Astrocyte of the cerebellum (primary cell): ENCODE measurements around the gene FAM98C.

Source experiments
- DNase-seq: peaks from one replicate; pipeline ENCODE4 v3.0.0-alpha.2; 2011; ENCODE audit warnings: low read depth
- H3K4me3 ChIP-seq: 2 replicates; pipeline ENCODE4 v1.5.1; 2011; ENCODE audit warnings: mild to moderate bottlenecking, low read depth, low read length, moderate library complexity
- in situ Hi-C: cut with HindIII; loops from 2 replicates; pipeline ENCODE4 v1.10.0; 2017; ENCODE audit warnings: low sequenced_read_pairs
- TF ChIP-seq, protein P1 (sequence below): IDR thresholded peaks from 2 replicates; pipeline ENCODE4 v1.5.1; 2012; ENCODE audit warnings: low read length, low read depth, moderate library complexity, mild to moderate bottlenecking; ENCODE audit errors: missing control alignments

FAM98C gene

DNA sequence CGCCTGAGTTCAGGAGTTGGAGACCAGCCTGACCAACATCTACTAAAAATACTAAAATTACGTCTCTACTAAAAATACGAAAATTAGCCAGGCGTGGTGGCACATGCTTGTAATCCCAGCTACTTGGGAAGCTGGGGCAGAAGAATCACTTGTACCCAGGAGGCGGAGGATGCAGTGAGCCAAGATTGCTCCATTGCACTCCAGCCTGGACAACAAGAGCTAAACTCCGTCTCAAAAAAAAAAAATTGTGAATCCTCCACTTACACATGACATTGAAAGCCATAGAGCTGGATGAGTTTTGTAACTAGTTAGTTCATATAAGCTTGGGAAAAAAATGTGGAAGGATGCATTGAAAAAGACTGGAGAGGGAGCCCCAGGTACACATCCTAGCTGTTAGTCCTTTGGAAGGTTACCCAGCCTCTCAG lies 29.0 kb upstream of the FAM98C start:
- TF ChIP-seq, protein P1, sequence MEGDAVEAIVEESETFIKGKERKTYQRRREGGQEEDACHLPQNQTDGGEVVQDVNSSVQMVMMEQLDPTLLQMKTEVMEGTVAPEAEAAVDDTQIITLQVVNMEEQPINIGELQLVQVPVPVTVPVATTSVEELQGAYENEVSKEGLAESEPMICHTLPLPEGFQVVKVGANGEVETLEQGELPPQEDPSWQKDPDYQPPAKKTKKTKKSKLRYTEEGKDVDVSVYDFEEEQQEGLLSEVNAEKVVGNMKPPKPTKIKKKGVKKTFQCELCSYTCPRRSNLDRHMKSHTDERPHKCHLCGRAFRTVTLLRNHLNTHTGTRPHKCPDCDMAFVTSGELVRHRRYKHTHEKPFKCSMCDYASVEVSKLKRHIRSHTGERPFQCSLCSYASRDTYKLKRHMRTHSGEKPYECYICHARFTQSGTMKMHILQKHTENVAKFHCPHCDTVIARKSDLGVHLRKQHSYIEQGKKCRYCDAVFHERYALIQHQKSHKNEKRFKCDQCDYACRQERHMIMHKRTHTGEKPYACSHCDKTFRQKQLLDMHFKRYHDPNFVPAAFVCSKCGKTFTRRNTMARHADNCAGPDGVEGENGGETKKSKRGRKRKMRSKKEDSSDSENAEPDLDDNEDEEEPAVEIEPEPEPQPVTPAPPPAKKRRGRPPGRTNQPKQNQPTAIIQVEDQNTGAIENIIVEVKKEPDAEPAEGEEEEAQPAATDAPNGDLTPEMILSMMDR: no peak
- in situ Hi-C loops: no loop called here
- peak overlapping the region; percentile 94 for H3K4me3 ChIP-seq
- no peak for DNase-seq

DNA sequence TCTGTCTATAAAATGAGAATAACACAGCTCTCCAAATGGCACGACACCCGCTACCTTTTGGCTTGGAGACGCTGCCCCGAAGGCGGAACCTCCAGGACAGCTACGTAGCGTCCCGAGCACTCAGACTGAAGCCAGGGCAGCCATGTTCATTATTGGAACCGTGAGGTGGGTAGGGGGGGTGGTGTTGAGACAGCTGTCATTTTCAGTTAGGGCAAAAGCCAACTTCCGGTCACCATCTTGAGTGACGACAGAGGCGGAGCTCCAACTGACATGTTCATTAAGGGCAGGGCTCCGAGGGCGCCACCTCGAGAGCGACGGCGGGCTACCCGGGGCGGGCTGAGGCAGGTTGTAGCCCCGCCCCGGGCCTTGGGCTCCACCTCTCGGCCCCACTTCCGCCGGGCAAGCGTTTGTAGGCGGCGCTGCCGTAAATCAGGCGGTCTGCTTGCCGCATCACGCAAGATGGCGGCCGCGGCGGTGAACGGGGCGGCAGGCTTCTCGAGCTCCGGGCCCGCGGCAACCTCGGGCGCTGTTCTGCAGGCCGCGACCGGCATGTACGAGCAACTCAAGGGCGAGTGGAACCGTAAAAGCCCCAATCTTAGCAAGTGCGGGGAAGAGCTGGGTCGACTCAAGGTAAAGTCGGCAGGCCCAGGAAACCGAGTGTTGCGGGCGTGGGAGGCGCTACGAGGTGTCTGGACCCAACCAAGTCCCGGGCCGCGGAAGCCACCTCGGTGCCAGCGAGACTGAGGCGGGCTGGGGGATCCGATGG lies 28.4 kb upstream of the FAM98C start, which contains the start of gene PSMD8:
Gene PSMD8 (plus strand): TSS at position 240 of the 766 bp plus-strand sequence. CDS start 31 bp downstream, at position 271.
- DNase-seq: peak; percentile 91
- H3K4me3 ChIP-seq: peak within 1 kb of the TSS; percentile 94
- TF ChIP-seq, protein P1: peak; percentile 15
- in situ Hi-C loops: no loop called here

DNA sequence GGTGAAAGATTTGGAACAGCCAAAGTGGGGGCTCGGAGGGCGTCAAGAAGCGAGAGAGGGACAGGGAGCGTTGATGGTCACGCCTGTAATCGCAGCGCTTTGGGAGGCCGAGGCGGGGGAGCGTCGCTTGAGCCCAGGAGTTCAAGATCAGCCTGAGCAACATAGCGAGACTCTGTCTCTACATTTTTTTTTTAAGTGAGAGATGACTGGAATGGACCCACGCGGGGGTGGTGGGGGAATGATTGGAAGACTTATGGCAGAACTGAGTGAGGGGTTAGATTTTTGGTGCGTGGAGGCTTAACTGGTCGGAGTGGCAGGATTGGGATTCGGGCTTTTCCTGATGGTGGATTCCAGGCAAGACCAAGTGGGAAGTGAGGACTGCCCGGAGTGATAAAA lies 27.8 kb upstream of the FAM98C start:
- no peak for DNase-seq
- TF ChIP-seq, protein P1: no peak
- peak overlapping the region; percentile 94 for H3K4me3 ChIP-seq
- in situ Hi-C loops: no loop called here

DNA sequence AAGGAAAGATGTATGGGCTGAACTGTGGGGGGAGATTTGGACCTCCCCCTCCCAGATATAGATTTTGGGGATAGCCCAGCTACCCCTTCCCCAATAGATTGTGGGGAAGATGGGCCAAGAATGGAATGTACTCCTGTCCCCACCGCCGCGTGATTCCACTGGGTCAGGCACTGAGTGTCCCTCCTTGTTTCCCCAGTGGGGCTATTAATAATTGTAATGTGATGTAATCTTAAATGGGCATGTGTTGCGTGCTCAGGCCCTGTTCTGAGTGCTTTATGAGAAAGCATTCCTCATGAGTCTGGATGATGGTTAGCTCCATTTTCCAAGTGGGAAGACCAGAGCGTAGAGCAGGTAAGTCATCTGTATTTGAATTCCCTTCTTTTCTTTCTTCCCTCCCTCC lies 27.1 kb upstream of the FAM98C start:
- in situ Hi-C loops: no loop called here
- TF ChIP-seq, protein P1: no peak
- H3K4me3 ChIP-seq: peak overlapping the region; percentile 94
- DNase-seq: no peak

DNA sequence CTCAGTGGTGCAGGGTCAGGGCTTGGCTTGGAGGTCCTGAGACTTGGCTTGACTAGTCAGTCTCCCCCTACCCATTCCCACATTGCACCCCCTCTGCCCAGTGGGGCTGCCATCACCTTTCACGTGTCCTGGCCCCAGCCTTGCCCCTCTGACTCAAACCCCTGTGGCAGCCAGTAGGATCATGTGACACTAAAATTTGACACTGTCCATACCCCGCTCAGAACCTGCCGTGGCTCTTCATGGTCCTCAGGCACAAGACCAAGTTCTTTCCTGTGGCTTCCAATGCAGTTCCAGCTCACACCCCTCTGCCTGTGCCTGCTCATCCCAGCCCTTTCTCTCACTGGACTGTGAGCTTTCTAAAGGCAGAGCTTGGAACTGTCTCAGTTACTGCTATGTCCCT lies 26.3 kb upstream of the FAM98C start:
- DNase-seq: no peak
- TF ChIP-seq, protein P1: no peak
- no peak overlapping the region for H3K4me3 ChIP-seq
- in situ Hi-C loops: no loop called here

DNA sequence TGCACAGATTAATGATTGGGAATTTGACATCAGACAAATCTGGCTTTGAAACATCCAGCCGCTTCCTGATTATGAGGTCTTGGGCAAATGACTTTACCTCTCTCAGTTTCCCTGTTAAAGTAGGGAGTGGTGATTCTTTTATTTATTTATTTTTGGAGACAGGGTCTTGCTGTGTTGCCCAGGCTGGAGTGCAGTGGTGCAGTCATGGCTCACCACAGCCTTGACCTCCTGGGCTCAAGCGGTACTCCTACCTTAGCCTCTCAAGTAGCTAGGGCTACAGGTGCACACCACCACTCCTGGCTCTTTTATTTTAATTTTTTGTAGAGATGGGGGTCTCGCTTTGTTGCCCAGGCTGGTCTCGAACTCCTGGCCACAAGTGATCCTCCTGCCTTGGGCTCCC lies 25.8 kb upstream of the FAM98C start:
- in situ Hi-C loops: no loop called here
- TF ChIP-seq, protein P1: no peak
- no peak for DNase-seq
- H3K4me3 ChIP-seq: no peak overlapping the region

DNA sequence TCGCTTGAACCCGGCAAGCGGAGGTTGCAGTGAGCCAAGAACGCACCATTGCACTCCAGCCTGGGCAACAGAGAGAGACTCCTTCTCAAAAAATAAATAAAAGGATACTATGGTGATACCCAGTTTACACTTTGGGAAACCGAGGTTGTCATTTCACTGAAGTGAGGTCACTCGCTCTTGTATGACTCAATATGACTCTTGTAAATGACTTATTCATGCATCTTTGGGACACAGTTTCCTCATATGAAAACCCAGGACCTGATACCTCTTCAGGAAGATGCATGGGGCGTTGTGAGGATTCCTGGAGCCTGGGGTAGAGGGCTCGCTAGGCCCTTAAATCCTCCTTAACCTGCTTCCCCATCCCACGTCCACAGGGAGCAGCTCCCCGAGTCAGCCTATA lies 24.0 kb upstream of the FAM98C start:
- in situ Hi-C loops: no loop called here
- no peak overlapping the region for H3K4me3 ChIP-seq
- DNase-seq: no peak
- TF ChIP-seq, protein P1: no peak
